Endothelial cell of umbilical vein (primary cell): Measurements from ENCODE around the gene ABLIM2. TPM values are rescaled to one million over a fixed set of nuclear protein-coding genes. Genes with fewer than 3 reads are reported as not detected.

ENCODE experiments used
- BruUV-seq: library from RNA; stranded (reverse); fragments of 400-500 nt; replicated peaks from 2 replicates; lab custom pipeline; 2021; lab: Mats Ljungman, UMichigan
- CTCF ChIA-PET: fragments of 300-600, 350-600 bp; sonication (Branson Sonifier 250); formaldehyde crosslinking; loops from one replicate; lab custom pipeline; 2021; ENCODE audit warnings: antibody characterized with exemption, inconsistent platforms; lab: Charles Lee
- POLR2A ChIA-PET: fragments of 300-600, 350-600 bp; sonication (Branson Sonifier 250); formaldehyde crosslinking; loops from one replicate; lab custom pipeline; 2021; ENCODE audit warnings: antibody characterized with exemption, inconsistent platforms; lab: Charles Lee
- DNase-seq: peaks from one replicate; pipeline ENCODE4 v3.0.0-alpha.2; 2011; ENCODE audit warnings: low read depth, low spot score
- FAIRE-seq: peaks from 2 replicates; lab custom pipeline; 2011; peaks lifted over from hg19 to GRCh38; lab: Jason Lieb, UNC
- H2AFZ ChIP-seq: 2 replicates; pipeline ENCODE4 v1.6.0; 2012; ENCODE audit warnings: low read depth, low read length, control low read depth, inconsistent platforms
- H3K27ac ChIP-seq: 2 replicates; pipeline ENCODE4 v1.5.1; 2011; ENCODE audit warnings: low read depth, mild to moderate bottlenecking, control low read depth, low read length, moderate library complexity; ENCODE audit not compliant: insufficient read depth
- H3K27me3 ChIP-seq, 2 experiments: 2 replicates each; pipeline versions ENCODE4 v1.6.0 to v1.6.1; 2011; ENCODE audit warnings: low read length in 2 of 2, mixed read lengths in 1 of 2; ENCODE audit not compliant: control insufficient read depth in 2 of 2, insufficient read depth in 2 of 2
- H3K36me3 ChIP-seq, 2 experiments: 2 replicates in 1 of 2; 3 replicates in 1 of 2; pipeline ENCODE4 v1.5.1; 2011; ENCODE audit warnings: low read length in 2 of 2, mild to moderate bottlenecking in 1 of 2, moderate library complexity in 1 of 2; ENCODE audit not compliant: control insufficient read depth in 2 of 2, insufficient read depth in 2 of 2; ENCODE audit errors: extremely low read depth in 1 of 2
- H3K4me1 ChIP-seq: 3 replicates; pipeline ENCODE4 v1.5.1; 2011; ENCODE audit warnings: mild to moderate bottlenecking, low read length; ENCODE audit not compliant: control insufficient read depth, insufficient read depth; ENCODE audit errors: extremely low read depth
- H3K4me2 ChIP-seq: 2 replicates; pipeline ENCODE4 v1.6.1; 2011; ENCODE audit warnings: low read length, control low read depth, mixed read lengths; ENCODE audit not compliant: insufficient read depth
- H3K4me3 ChIP-seq, 3 experiments: fragments of 200-600 bp in 1 of 3; sonication (generic), shearing (Covaris generic) in 1 of 3; replicated peaks in 1 of 3; 2 replicates each; pipeline ENCODE4 v1.5.1; 2011 to 2016; ENCODE audit warnings: control low read depth in 3 of 3, low read length in 3 of 3, mild to moderate bottlenecking in 2 of 3, inconsistent platforms in 1 of 3, low read depth in 1 of 3, moderate library complexity in 1 of 3; ENCODE audit not compliant: insufficient read depth in 1 of 3
- H3K79me2 ChIP-seq: 2 replicates; pipeline ENCODE4 v1.6.0; 2012; ENCODE audit warnings: low read length, inconsistent platforms; ENCODE audit not compliant: control insufficient read depth, insufficient read depth
- H3K9ac ChIP-seq: replicated peaks from 2 replicates; pipeline ENCODE3; 2011; ENCODE audit warnings: low read length, control low read depth; ENCODE audit not compliant: insufficient read depth; ENCODE audit errors: extremely low read depth
- H3K9me1 ChIP-seq: replicated peaks from 3 replicates; pipeline ENCODE4 v1.6.0; 2011; ENCODE audit warnings: mild to moderate bottlenecking, low read length; ENCODE audit not compliant: control insufficient read depth, insufficient read depth; ENCODE audit errors: extremely low read depth
- H3K9me3 ChIP-seq: replicated peaks from 2 replicates; pipeline ENCODE4 v1.5.1; 2012; ENCODE audit warnings: low read length, inconsistent platforms; ENCODE audit not compliant: control insufficient read depth, insufficient read depth
- H4K20me1 ChIP-seq: replicated peaks from 2 replicates; pipeline ENCODE3; 2011; ENCODE audit warnings: mild to moderate bottlenecking, low read length; ENCODE audit not compliant: control insufficient read depth, insufficient read depth; ENCODE audit errors: extremely low read depth
- EZH2 ChIP-seq: IDR thresholded peaks from 2 replicates; pipeline ENCODE4 v1.6.1; 2012; ENCODE audit warnings: borderline replicate concordance, low read depth, mild to moderate bottlenecking, moderate library complexity, low read length, inconsistent platforms; ENCODE audit not compliant: severe bottlenecking
- FOS ChIP-seq: IDR thresholded peaks from 2 replicates; pipeline ENCODE4 v1.6.1; 2011; ENCODE audit warnings: mild to moderate bottlenecking, low read length, moderate library complexity, borderline replicate concordance; ENCODE audit not compliant: insufficient read depth
- GATA2 ChIP-seq: IDR thresholded peaks from 2 replicates; pipeline ENCODE4 v1.7.0; 2011; ENCODE audit warnings: low read depth, mild to moderate bottlenecking, moderate library complexity, mixed read lengths, low read length; ENCODE audit not compliant: insufficient read length, insufficient read depth
- POLR2A ChIP-seq: IDR thresholded peaks from 2 replicates; pipeline ENCODE4 v1.6.1; 2012; ENCODE audit warnings: low read depth, mild to moderate bottlenecking, control low read depth, low read length
- POLR2AphosphoS5 ChIP-seq: IDR thresholded peaks from 2 replicates; pipeline ENCODE4 v1.6.1; 2012; ENCODE audit warnings: low read depth, mild to moderate bottlenecking, control low read depth, low read length, moderate library complexity; ENCODE audit not compliant: insufficient read depth
- dilution Hi-C: fragments of 300-500 bp; cut with MboI; formaldehyde crosslinking; loops from one replicate; pipeline ENCODE4 v1.15.0; 2019; ENCODE audit warnings: low sequenced_read_pairs; ENCODE audit not compliant: extremely low pct_ligation_motif_present
- intact Hi-C: fragments of 100-400 bp; cut with micrococcal nuclease; formaldehyde crosslinking; loops from one replicate; pipeline ENCODE4 v1.10.0; 2022
- polyA plus RNA-seq, 4 experiments: library from polyadenylated mRNA; depleted of rRNA in 3 of 4; stranded (reverse) in 3 of 4; unstranded in 1 of 4; fragments of >200 nt; gene quantifications; 2 replicates each; pipeline versions ENCODE4 v1.2.1 to v1.2.3, GENCODE V29; 2011 to 2012; ENCODE audit warnings: missing spikeins in 1 of 4
- total RNA-seq: library from RNA; stranded (reverse); gene quantifications from 2 replicates; pipeline ENCODE4 v1.2.3, GENCODE V29; 2021
- TF ChIP-seq, protein P1 (sequence below): IDR thresholded peaks from 2 replicates; pipeline ENCODE4 v1.6.1; 2011; ENCODE audit not compliant: insufficient read depth, insufficient read length

ABLIM2 gene
- total and polyA plus RNA-seq, 2 donors (not counting 3 experiments of a cell fraction or from before 2014, with no cell fraction given), result 0.28 to 0.66 TPM

DNA sequence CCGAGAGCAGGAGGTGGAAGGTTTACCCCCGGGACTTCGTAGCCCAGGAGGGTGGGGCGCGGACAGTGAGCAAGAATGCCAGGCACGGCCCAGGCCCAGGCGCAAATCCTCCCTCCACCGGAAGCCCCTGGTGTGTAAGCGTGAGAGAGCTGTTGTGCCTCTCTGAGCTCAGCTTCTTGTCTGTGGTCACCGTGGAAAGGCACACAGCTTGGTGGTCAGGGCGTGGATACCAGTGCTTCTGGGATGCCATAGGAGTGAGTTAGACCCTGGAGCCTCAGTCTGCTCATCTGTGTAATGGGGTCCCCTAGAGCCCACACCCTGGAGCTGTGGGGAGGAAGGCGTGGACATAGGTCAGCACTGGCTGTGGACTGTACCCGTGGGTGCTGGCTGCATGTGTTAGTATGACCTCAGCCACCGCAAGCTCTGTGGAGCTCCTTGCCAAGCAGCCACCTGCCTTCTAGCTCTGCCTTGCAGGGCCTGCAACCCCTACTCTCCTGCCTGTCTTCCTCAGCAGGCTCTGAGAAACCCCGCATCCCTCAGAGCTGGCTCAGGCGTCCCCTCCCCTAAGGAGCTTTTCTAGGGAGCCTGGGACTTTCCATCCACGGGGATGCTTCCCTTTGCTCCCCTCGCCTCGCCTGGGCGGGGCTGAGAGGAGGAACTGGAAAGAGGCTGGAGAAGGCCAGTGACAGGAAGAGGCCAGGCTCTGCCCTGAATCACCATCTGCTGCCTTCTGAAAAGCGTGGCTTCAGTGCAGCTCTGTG, 190.9 kb downstream of the ABLIM2 start:
- peaks cover 20% of the 10 kb centered on the region for H3K79me2 ChIP-seq
- H3K9me3 ChIP-seq, result no peaks in the 10 kb centered on the region
- ChIA-PET POLR2A (interaction anchor here (0.9 to 1.2 kb wide), 2 partner anchors 28 to 30 kb away, joined by 4 to 7 read pairs; partner anchors contain the start of gene AFAP1), CTCF (interaction anchor here (0.7 to 3.8 kb wide), 13 partner anchors 9 to 165 kb away, joined by 3 to 20 read pairs (median 7); partner anchors contain the start of gene AFAP1)
- no peaks in the 10 kb centered on the region for H3K9me1 ChIP-seq
- H2AFZ ChIP-seq, result peak overlapping the region; percentile 2
- intact Hi-C loops (loop anchor here (1.0 to 2.0 kb wide), 9 partner anchors 7 to 163 kb away; partner anchors contain the start of gene AFAP1), dilution Hi-C loops (no loop called here)
- H3K4me2 ChIP-seq, result peak overlapping the region; percentile 51
- H3K4me1 ChIP-seq, result peaks cover 48% of the 10 kb centered on the region
- H3K27me3 ChIP-seq, result no peaks in the 10 kb centered on the region
- no TSS peak for BruUV-seq
- H3K9ac ChIP-seq, result peak overlapping the region; percentile 57
- no peak for TF ChIP-seq POLR2A
- no peak for TF ChIP-seq GATA2
- no peak for TF ChIP-seq FOS
- TF ChIP-seq POLR2AphosphoS5, result no peak
- TF ChIP-seq EZH2, result no peak
- no peaks in the 10 kb centered on the region for H4K20me1 ChIP-seq
- H3K27ac ChIP-seq, result peak overlapping the region; percentile 89
- peak; percentile 74 for DNase-seq
- no peak for FAIRE-seq
- no peaks in the 10 kb centered on the region for H3K36me3 ChIP-seq
- no peak overlapping the region for H3K4me3 ChIP-seq

DNA sequence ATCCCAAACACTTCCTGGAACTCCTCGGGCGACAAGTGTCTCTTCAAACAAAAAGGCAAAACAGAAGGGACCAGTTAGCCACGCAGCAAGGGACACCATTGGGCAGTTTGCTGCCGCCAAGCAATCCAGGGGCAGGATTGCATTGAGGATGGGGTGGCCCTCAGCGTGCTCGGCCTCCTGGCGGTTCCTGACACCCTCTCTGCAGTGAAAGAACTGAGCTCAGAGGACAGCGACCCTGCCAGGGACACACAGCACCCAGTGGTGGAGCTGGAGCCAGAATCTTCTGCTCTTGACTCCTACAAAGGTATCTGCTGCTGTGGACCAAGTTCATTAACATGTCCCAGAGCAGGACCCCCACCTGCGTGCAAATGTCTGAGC, 191.6 kb downstream of the ABLIM2 start:
- dilution Hi-C loops, result no loop called here
- H3K36me3 ChIP-seq, result no peaks in the 10 kb centered on the region
- no peak for FAIRE-seq
- ChIA-PET POLR2A (interaction anchor here (0.9 to 1.2 kb wide), 2 partner anchors 27 to 29 kb away, joined by 4 to 7 read pairs; partner anchors contain the start of gene AFAP1), CTCF (interaction anchor here (0.9 to 3.8 kb wide), 8 partner anchors 9 to 164 kb away, joined by 3 to 20 read pairs (median 12); partner anchors contain the start of gene AFAP1)
- DNase-seq, result no peak
- H3K9me1 ChIP-seq, result no peaks in the 10 kb centered on the region
- H3K79me2 ChIP-seq, result peaks cover 18% of the 10 kb centered on the region
- no peaks in the 10 kb centered on the region for H4K20me1 ChIP-seq
- TF ChIP-seq, protein P1, sequence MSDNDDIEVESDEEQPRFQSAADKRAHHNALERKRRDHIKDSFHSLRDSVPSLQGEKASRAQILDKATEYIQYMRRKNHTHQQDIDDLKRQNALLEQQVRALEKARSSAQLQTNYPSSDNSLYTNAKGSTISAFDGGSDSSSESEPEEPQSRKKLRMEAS, result no peak
- TF ChIP-seq GATA2, result no peak
- no peak overlapping the region for H3K9ac ChIP-seq
- intact Hi-C loops, result loop anchor here (1.0 kb wide), 1 partner anchor 106 kb away; no protein-coding TSS in a partner anchor
- H3K4me2 ChIP-seq, result no peak overlapping the region
- H3K27me3 ChIP-seq, result no peaks in the 10 kb centered on the region
- H3K4me1 ChIP-seq, result peaks cover 48% of the 10 kb centered on the region
- no peaks in the 10 kb centered on the region for H3K9me3 ChIP-seq
- no peak overlapping the region for H2AFZ ChIP-seq
- H3K27ac ChIP-seq, result no peak overlapping the region
- no peak overlapping the region for H3K4me3 ChIP-seq
- BruUV-seq, result no TSS peak
